ENCODE measurements around the gene ZMYM4.

DNA sequence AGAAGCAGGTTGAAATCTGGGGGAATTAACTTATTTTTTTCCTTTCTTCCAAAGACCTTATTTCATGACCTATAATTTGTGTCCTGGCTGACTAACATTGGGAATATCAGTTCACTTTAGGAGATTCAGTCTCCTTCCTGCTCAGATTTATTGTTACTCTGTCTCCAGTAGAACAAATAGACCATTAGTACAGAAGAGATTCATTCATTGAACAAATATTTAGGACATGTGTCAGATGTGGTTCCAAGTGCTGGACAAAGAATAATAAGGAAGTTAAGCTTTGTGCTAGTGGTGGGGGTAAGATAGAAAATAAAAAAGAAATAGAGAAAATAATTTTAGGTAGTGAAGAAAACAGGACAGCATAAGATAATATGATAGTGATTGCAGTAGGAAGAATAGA lies 20.3 kb downstream of the ZMYM4 start:
- TF ChIP-seq, protein P1, sequence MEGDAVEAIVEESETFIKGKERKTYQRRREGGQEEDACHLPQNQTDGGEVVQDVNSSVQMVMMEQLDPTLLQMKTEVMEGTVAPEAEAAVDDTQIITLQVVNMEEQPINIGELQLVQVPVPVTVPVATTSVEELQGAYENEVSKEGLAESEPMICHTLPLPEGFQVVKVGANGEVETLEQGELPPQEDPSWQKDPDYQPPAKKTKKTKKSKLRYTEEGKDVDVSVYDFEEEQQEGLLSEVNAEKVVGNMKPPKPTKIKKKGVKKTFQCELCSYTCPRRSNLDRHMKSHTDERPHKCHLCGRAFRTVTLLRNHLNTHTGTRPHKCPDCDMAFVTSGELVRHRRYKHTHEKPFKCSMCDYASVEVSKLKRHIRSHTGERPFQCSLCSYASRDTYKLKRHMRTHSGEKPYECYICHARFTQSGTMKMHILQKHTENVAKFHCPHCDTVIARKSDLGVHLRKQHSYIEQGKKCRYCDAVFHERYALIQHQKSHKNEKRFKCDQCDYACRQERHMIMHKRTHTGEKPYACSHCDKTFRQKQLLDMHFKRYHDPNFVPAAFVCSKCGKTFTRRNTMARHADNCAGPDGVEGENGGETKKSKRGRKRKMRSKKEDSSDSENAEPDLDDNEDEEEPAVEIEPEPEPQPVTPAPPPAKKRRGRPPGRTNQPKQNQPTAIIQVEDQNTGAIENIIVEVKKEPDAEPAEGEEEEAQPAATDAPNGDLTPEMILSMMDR (IDR thresholded peaks at IDR 0.05), result no peak
- TF ChIP-seq POLR2AphosphoS5 (IDR thresholded peaks at IDR 0.05) (no peak), POLR2A (IDR thresholded peaks at IDR 0.05) (no peak)
